DMS 273 (cell line): ENCODE results near the gene HSD17B11.
"Not testable (repeated sequence)": the region's sequence is repeated elsewhere in the genome, so short reads cannot be mapped to it uniquely, and the experiment has no call there.

Experiments used
- DNase-seq: peaks from one replicate; lab custom pipeline; 2025; ENCODE audit not compliant: unreplicated experiment; lab: John Stamatoyannopoulos, UW

Gene HSD17B11

DNA sequence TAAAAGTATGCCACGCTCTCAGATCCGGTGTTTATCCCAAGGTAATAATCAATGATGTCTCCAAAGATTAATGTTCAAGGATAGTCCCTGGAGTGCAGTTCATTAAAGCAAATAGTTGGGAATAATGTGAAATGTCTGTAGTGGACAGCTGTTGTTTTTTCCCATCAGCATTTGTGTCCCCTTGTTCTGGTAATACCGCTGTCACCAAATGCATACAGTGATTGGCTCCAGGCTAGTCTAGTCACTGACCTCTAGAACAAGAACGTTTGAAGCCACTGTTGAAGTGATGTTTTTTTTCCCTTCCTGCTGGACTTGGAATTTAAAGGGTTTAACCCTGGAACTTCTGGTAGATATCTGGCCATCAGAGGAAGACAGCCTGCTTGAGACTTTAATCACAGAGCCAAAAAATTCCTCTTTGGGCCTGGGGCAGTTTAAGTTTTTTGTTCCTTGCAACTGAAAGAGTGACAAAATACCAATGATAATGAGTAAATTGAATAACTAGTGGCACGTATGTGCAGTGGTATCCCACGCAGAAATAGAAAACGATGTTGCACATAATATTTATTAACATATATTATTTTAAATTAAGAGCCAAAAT, 30.6 kb downstream of the HSD17B11 start:
- no peak for DNase-seq

DNA sequence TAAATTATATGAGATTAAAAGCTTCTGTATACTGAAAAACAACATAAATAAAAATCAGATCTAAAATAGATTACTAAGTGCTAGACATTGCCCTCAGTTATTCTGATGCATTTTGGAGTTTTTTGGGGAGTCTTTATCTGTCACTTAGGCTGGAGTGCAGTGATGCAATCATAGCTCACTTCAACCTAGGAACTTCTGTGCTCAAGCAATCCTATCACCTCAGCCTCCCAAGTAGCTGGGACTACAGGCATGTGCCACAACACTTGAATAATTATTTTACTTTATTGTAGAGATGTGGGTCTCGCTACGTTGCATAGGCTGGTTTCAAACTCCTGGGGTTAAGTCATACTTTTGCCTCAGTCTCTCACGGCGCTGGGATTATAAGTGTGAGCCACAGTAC, 31.7 kb downstream of the HSD17B11 start:
- no peak for DNase-seq

DNA sequence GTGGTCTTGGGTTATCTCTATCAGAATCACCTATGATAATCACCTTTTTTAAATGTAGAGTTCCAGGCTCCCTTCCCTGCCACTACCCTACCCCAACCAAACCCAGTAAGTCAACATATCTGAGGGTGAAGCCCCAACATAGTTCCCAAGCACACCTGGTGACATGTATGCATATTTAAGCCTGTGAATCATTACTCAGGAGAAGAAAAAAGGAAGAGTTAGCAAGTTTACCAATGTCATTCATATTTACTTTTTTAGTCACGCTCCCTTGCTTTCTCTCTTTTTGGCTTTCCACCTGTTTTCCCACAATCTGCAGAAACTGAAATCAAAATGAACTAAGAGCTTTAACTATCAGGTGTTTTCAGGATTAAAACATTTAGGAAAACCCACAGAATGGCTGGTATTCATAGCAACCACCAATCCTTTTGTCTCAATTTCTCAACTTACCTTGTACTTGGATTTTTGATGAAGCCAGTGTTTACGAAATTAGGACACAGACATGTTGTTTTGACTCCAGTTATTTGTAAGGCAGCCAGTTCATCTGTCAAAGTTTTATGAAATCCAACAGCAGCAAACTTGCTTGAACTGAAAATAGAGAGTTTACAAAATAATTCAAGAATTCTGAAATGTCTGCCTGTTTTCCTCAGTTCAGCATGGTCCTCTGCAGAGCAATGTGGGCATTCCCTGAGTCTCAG, 34.0 kb downstream of the HSD17B11 start:
- DNase-seq: no peak

DNA sequence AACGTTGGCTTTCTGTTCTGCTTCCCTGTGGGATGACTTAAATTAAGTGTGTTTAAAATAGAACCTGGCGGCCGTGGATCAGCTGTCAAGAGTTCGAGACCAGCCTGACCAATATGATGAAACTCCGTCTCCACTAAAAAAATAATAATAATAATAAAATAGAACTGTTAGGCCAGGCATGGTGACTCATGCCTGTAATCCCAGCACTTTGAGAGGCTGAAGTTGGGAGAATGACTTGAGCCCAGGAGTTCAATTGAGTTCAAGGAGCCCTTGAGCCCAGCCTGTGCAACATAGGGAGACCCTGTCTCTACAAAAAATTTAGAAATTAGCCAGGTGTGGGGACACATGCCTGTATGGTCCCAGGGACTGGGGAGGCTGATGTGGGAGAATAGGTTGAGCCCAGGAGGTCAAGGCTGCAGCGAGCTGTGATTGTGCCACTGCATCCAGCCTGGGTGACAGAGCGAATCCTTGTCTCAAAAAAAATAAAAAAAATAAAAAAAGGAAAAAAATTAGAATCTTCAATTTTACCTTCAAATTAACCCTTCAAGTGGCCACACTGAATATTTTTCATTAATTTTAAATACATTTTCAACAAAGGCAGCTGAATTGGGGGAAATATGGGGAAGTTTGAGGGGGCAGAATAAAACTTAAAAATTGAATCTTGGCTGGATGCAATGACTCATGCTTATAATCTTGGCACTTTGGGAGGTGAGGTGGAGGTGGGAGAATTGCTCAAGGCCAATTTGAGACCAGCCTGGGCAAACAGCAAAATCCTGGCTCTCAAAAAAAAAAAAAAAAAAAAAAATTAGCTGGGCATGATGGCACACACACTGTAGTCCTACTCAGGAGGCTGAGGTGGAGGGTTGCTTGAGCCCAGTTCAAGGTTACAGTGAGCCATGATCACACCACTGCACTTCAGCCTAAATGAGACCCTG, 36.6 kb downstream of the HSD17B11 start:
- DNase-seq: no peak

- peak; percentile 32 for DNase-seq
Measured at GRCh38 chr4:87353592-87353991, 37.4 kb downstream of the HSD17B11 start.

GRCh38 chr4:87345139-87345538, 45.8 kb downstream of the HSD17B11 start:
- no peak for DNase-seq

DNA sequence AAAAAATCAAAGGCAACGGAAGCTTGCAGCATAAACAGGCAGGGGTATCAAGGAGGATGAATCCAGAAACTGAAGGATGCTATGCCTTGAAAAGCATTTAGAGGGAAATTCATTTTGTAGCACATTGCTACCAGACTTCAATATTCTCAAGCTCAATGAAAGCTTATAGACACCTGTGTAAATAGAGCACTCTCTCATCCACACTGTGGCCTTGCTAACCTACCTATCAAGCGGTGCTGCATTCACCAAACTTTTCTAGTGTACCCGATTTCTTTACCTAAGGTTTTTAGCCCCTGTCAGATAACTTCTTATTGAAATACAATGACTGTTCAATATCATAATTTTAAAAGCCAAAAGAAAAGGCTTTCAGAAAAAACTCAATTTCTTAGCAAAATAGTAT, 48.1 kb downstream of the HSD17B11 start:
- no peak for DNase-seq

- DNase-seq: not testable (repeated sequence)
Measured at GRCh38 chr4:87341954-87342635, 48.9 kb downstream of the HSD17B11 start.

DNA sequence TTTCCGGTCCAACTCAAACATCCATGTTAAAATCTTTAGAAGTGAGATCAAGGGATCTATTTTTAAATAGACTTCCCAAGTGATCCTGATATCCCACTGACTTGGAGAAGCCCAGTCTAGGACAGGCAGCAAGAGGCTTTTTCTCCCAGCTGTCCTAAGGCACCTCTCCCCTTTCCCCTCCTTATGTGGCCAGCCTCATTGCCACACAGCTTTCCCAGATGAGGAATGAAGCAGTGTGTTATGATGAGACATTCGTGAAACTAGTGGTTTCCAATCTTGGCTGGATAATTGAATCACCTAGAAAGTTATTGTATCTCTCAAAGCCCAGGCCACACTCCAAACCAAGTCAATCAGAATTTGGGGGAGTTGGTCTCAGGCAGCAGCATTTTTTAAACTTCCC, 51.5 kb downstream of the HSD17B11 start:
- DNase-seq: no peak

- no peak for DNase-seq
Measured at GRCh38 chr4:87337361-87337760, 53.6 kb downstream of the HSD17B11 start.

DNA sequence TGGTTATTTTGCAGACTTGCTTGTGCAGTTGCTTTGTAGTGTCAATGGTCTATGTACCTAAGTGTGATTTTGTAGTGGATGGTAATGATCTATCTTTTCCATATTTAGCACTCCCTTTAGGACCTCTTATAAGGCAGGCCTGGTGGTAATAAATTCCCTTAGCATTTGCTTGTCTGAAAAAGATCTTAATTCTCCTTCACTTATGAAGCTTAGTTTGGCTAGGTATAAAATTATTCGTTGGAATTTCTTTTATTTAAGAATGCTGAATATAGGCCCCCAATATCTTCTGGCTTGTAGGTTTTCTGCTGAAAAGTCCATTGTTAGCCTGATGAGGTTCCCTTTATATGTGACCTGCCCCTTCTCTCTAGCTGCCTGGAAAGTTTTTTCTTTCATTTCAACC, 57.7 kb downstream of the HSD17B11 start:
- no peak for DNase-seq

DNA sequence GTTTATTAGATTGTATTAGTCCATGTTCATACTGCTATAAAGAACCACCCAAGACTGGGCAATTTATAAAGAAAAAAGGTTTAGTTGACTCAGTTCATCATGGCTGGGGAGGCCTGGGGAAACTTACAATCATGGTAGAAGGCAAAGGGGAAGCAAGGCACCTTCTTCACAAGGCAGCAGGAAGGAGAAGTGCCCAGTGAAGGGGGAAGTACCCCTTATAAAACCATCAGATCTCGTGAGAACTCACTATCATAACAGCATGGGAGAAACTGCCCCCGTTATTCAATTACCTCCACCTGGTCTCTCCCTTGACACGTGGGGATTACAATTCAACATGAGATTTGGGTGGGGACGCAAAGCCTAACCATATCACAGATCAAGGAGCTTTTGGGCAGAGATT, 60.2 kb downstream of the HSD17B11 start:
- no peak for DNase-seq

DNA sequence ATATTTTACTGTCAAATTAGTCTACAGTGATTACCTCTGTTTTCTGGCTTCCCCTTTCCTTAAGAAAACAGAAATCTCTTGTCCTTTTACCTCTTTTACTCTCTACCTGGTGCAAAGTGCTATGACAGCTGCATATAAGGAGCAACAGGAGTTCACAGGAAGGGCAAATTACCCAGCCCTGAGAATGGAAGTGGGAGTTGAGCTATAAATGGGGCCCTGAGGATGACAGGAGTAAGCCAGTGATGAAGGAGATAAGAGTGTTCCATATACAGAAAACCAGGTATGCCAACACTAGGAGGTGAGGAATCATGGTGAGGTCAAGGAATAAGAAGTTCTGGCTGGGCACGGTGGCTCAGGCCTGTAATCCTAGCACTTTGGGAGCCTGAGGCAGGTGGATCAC, 63.9 kb downstream of the HSD17B11 start:
- DNase-seq: no peak

- DNase-seq: no peak
Measured at GRCh38 chr4:87326460-87326859, 64.5 kb downstream of the HSD17B11 start.

DNA sequence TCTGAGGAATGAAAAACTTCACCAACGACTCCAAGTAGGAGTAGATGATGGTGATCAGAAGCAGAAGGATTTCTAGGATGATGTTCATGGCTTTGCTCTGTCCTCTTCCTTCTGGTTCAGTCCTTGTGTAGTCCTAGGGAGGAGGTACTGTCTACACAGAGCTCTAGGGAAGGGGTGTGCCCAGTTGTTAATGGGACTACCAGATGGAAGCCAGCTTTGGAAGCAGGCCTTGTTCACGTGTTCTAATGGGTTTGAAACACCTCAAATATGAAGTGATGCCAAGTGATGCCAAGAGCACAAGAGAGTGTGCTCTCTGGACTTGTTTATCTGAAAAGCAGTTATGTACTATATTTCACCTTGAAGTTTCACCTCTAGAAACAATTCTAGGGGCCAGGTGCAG, 68.2 kb downstream of the HSD17B11 start, which contains the start of gene HSD17B13:
Gene HSD17B13, minus strand, starts transcription at position 129 of the 400 bp plus-strand sequence. Its CDS starts 41 bp downstream, at position 88.
- peak; percentile 21 for DNase-seq

DNA sequence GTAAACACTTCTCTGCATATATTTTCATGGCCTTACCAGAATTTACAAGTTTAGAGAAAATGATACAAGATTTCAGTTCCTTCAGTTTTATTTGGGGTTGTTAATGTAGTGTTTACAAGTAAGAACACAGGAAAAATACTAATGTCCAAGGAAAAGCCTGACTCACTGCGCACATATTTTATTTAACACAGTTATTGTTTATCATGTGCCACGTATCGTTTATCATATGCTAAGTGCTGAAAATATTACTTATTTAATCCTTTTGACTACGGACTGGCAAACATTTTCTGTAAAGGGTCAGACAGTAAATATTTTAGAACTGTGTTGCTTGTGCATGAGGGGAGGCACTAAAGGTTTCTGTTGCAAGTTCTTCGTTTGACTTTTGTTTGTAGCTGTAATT, 69.1 kb downstream of the HSD17B11 start:
- DNase-seq: no peak

- DNase-seq: no peak
Measured at GRCh38 chr4:87317527-87317926, 73.5 kb downstream of the HSD17B11 start.

DNA sequence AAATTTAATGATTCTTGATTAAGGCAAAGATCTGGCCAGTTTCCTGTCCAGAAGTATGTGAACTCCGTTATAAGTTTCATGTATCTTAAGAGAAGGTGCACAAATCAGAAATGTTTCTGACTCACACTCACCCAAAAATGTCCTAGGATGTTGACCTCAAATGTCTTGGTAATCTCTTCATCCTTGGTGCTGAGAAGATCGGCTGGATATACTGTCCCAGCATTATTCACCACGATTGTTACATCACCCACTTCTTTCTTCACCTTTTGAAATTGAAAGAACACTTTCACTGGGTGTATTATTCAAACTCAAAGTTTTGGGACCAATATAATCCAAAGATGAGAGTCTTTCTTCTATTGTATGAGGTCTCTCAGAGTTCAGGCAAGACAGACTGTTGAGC, 74.0 kb downstream of the HSD17B11 start:
- no peak for DNase-seq

DNA sequence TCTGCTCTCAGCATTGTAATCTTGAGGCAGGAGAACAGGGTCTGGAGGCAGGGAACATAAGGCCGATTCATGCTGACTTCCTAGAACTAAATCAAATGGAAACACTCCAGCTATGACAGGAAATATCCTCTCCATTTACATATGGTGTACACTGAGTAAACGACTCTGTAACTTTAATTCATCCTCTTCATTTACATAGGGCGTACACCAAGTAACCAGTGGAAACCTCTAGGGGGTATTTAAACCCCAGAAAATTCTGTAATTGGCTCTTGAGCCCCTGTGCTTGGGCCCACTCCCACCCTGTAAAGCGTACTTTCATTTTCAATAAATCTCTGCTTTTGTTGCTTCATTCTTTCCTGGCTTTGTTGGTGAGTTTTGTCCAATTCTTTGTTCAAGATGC, 76.0 kb downstream of the HSD17B11 start:
- DNase-seq: not testable (repeated sequence)

- no peak for DNase-seq
Measured at GRCh38 chr4:87313756-87314155, 77.2 kb downstream of the HSD17B11 start.

- DNase-seq: no peak
Measured at GRCh38 chr4:87311684-87312083, 79.3 kb downstream of the HSD17B11 start.
